Right ventricle myocardium inferior (tissue), 1 donor: ENCODE data around the gene AKR1C2. TPM values are rescaled to one million over a fixed set of nuclear protein-coding genes. Genes with fewer than 3 reads are reported as not detected.
"Not testable (repeated sequence)": the region's sequence is repeated elsewhere in the genome, so short reads cannot be mapped to it uniquely, and the experiment has no call there.

Experiments
- ATAC-seq: fragments of 200-7000 bp; cut with Tn5 transposase; one replicate; pipeline ENCODE4 v1.9.1; 2020; ENCODE audit warnings: mild to moderate bottlenecking, moderate library complexity
- DNase-seq: peaks from one replicate; pipeline ENCODE4 v3.0.0; 2021; ENCODE audit errors: missing footprints
- intact Hi-C: fragments of 100-400 bp; cut with DNase I; formaldehyde crosslinking; loops from one replicate; pipeline ENCODE4 v1.11.0; 2022
- total RNA-seq: library from RNA; stranded (reverse); fragmentation: NEBNext Ultra II Directional; extraction: Animal tissue kit (Norgen Biotek cat#: 25700); gene quantifications from one replicate; pipeline ENCODE4 v1.2.1, GENCODE V29; 2021
- donor health status: DM: no; HTN: yes; CAD: no; lungs with severe emphysema.

Gene AKR1C2
- total RNA-seq, 1 donor from 2014 or later, result 29.7 TPM

DNA sequence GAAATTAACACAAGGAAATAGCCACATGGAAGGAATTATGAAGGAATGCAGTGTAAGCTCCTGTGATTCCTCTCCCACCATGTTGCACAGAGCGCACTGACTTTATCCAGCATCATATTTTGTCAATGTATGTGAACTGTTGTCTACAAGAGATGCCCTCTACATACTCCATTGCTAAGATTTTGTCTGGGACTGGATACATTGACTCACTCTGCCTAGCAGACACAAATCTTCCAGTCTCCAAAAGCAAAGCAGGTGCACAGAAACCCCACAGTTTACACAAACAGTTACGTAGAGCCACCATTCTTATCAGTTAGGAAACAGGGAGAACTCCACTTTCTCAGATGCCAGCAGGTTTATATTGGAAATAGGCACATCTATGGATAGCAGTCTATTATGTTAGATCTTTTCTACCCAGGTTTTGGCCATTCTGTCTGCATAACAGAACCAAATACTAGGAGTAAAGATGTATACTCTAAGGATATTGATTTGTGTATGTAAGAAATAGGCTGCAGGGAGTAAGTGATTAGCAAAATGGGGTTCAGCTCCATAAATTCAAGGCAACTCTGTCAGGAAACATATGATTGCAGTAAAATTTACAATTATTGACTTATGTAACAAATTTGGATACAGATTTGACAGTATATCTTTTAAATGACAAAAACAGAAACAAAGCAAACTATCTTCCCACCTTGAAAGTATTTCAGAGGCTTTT lies 1.5 kb downstream of the AKR1C2 start:
- intact Hi-C loops, result no loop called here
- ATAC-seq (no peak), DNase-seq (no peak)

DNA sequence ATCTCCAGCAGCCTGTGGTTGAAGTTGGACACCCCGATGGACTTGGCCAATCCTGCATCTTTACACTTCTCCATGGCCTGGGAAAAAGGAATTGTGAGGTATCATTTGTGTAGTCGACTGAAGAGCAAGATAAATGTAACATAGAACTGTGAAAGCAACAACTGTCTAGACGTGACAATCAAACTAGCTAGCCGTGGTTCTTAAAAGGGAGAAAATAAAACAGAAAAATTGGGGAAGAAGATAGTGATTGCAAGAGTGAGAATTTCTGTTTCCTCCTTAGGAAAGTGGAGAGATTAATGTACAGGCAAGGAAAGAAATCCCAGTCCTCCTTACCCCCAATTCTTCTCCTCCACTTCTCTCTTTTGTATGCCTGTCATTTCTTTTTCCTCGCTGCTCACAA lies 5.0 kb downstream of the AKR1C2 start:
- ATAC-seq (no peak), DNase-seq (no peak)
- intact Hi-C loops, result no loop called here

DNA sequence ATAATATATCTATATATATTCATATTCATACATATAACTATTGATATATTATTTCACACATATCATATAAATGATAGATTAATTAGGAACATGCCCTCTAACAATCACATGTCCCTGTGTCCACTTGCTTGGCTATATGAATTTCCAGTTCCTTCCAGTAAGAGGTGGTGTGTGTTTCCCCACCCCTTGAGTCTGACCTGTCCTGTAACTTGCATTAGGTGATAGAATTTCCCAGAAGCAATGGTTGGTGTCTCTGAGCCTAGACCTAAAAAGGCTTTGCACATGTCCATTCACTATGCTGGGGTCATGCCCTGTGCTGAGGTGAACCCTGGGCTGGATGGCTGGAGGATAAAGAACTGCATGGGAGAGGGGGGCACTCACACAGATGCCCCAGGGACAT lies 9.4 kb downstream of the AKR1C2 start:
- DNase-seq, intact Hi-C loops, ATAC-seq: not testable (repeated sequence)

DNA sequence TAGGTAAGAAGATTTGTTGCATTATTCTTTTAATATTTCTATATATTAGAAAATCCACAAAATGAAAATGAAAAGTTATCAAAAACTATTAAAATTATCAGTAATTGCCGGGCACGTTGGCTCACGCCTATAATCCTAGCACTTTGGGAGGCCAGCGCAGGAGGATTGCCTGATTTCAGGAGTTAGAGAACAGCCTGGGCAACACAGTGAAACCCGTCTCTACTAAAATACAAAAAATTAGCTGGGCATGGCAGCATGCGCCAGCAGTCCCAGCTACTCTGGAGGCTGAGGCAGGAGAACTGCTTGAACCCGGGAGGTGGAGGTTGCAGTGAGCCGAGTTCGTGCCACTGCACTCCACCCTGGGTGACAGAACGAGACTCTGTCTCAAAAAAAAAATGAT lies 11.1 kb downstream of the AKR1C2 start:
- ATAC-seq, intact Hi-C loops: not testable (repeated sequence)

DNA sequence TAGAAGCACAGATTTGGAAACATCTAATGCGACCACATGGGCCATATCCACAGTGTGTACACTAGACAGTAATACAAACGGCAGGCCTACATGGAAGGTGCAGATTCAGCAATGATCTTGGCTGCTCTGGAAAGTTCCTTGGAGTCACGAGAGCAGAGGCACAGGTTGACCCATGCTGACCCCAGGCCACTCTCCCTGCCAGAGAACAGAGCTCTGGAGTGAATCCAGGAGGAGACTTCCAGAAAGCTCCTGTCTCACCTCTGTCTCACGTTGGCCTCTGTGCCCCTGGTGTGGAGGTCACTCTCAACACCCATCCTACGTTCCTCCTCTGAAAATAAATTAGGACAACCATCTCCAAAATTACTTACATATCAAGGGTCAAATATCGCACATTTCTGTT lies 12.2 kb downstream of the AKR1C2 start:
- ATAC-seq, DNase-seq, intact Hi-C loops: not testable (repeated sequence)

More for the DNA sequence above, 11.1 kb downstream of the AKR1C2 start:
- not testable (repeated sequence) for DNase-seq

DNA sequence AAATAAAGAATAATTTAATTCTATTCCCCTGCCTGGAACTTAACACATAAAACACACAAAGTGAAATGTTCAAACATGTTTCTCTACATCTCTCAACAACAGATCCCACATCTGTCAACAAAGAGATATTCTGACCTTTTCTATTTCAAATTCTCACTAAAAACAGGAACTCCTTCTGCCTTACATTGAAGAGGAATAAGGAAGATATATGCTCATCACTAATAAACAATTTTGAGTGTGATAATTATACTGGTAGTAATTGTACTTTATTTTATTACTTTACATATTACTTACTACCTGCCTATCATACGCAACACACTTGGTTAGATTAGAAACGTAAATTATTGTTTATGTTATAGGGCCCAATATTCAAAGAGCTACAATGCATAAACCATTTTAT lies 13.4 kb downstream of the AKR1C2 start:
- intact Hi-C loops, result no loop called here
- ATAC-seq, result no peak
- no peak for DNase-seq

DNA sequence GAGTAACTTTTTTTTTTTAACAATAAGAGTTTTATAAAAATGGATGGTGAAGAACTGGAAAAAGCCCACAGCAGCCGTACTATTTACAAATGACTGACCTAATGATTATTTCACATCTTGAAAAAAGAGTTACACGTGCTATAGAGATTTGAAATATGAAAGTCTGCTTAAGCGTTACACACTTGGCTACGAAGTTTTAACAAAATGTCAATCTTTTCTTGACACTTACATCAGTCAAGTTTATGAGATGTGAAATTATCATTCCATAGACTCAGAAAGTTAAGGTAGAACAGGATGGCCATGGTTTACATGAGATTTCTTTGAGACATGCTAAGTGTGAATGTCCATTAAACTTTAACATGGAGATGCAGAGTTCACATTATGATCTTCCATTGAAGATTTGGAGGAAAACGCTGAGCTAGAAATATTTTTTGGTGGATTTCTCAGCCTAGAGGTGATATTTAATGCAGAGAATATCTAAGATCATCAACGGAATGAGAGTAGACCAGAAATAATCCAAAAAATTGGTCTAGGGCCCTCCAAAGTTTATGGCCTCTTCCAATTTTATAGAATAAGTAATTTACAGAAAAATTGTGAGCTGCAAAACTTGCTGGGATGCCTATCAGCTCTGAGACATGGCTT lies 15.5 kb downstream of the AKR1C2 start:
- intact Hi-C loops, DNase-seq, ATAC-seq: not testable (repeated sequence)

DNA sequence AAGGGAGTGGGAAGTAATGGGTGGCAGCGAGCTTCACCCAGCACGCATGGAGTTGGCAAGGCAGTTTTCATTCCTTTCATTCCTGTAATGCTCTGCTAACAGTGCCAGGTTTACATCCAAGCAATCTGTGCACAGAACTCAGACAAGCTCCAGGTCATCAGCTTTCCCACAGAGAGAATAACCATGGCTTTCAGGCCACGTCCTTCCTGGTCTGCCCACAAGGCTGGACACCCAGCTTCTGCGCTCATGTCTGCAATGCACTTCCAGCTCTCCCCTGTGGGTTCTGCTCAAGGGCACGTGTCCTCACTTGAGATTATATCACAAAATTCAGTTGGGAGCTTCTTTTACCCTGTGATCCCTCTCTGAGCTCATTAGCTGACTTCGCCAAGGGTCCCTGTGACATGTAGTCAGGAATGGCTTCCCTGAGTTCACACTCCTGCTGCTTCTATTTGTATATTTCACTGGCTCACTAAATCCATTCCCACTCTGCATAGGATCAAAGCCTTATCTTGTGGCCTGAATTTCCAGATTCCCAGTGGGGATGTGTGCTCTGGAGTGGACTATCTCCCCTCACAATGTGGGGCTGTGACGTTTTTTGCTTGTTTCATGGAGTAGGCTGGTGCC lies 18.6 kb downstream of the AKR1C2 start:
- intact Hi-C loops, result no loop called here
- ATAC-seq, result peak; percentile 66
- DNase-seq, result no peak

DNA sequence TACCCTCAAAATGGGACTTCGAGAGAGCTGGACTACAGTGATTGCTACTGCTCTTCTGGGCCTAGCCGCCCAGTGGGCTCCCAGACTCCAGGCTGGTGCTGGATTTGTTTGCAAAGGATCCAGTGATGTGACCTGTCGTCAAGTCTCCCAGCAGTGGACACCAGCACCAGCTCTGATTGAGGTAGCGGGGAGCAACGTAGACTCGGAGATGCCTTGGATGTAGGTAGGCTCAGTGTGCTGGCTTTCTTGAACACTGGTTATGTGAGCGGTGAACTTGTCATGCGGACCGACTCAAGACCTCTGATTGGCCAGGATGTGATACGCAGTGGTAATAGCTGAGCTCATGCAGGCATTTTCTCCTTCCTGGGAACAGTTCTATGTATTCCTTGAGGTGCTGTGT lies 19.4 kb downstream of the AKR1C2 start:
- no peak for ATAC-seq
- DNase-seq, result no peak
- intact Hi-C loops, result no loop called here

DNA sequence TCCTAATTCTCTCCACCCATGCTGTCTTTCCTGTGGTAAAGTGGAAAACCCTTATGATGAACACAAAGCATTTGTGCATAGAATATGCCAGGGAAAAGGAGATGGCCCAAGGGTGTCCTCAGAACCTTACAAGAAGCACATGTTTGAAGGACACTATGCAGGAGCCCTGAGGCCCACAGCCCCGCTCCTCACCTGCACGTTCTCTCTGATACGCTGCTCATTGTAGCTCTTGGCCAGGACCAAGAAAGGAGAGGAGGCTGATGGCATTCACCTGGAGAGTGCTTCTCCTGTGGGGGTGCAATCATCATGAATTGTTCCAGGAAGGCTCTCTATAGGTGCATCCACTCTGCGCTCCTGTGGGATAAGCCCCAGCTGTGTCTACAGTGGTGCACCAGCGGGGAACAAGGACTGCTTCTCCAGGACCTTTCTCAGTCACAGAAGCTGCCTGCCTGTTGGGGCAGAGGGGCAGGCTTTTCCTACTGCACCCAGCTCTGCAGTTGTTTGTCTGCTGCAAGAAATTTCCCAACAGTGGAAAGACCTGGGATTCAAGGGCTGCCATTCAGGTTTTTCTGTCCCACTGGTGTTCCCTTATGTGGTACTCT lies 19.9 kb downstream of the AKR1C2 start:
- DNase-seq (no peak), ATAC-seq (no peak)
- intact Hi-C loops, result loop anchor here (2.0 kb wide), 1 partner anchor 135 kb away; no protein-coding TSS in a partner anchor

DNA sequence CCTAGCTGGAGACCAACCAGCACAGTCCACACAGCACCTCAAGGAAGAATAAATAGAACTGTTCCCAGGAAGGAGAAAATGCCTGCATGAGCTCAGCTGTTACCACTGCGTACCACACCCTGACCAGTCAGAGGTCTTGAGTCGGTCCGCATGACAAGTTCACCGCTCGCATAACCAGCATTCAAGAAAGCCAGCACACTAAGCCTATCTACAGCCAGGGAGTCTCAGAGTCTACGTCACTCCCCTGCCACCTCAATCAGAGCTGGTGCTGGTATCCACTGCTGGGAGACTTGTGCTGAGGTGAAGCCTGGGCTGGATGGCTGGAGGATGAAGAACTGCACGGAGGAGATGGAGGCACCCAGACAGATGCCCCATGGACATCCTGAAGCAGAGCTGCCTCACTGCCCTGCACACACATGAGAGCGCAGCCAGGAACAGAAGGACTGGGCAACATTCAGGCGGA lies 20.9 kb downstream of the AKR1C2 start:
- DNase-seq, result peak; percentile 47

DNA sequence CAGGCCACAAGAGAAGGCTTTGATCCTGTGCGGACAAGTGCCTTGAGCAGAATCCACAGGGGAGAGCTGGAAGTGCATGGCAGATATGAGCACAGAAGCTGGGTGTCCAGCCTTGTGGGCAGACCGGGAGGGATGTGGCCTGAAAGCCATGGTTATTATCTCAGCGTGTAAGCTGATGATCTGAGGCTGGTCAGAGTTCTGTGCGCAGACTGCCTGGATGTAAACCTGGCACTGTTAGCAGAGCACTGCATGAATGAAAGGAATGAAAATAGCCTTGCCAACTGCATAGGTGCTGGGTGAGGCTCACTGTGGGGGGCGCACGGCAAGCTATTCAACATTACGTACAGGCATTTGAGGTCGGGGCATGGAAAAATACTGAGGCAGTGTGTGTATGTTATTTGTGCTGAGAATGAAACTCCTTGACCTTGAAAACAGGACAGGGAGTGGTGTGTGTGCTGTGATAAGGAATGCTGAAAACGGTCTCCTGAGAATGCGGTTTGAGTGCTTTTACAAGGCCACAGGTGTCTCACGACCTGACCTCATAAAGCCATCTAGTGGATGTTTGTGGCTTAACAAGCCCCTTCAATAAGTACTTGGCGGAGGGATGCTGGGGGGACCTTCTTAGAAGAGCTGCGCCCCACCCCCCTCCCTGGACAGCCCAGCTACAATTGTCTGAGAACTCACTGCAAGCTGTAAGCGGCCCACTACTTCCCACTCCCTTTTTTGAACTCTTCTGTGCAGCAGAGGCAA lies 21.8 kb downstream of the AKR1C2 start:
- ATAC-seq (peak; percentile 47), DNase-seq (peak; percentile 62)
- intact Hi-C loops, result loop anchor here (2.0 kb wide), 1 partner anchor 133 kb away; no protein-coding TSS in a partner anchor

More for the DNA sequence above, 20.9 kb downstream of the AKR1C2 start:
- peak; percentile 20 for ATAC-seq
- intact Hi-C loops, result loop anchor here (2.0 kb wide), 1 partner anchor 134 kb away; no protein-coding TSS in a partner anchor

DNA sequence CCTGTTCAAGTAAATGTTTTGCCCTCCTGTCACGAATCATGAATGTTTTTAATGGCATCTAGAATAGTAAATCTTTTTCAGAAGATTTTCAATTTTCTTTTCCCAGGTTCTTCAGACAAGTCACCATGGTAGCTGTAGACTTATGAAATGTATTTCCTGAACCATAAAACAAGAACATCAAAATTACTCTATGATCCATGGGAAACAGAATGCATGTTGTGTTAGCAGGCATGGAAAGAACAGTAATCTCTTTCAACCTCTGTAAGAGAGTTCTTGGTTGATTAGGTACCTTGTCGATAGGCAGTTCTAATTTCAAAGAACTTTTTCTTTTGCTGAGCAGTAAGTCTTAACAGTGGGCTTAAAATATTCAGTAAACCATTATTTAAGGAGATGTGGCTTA lies 22.9 kb downstream of the AKR1C2 start:
- no peak for ATAC-seq
- DNase-seq, result no peak
- intact Hi-C loops, result no loop called here

DNA sequence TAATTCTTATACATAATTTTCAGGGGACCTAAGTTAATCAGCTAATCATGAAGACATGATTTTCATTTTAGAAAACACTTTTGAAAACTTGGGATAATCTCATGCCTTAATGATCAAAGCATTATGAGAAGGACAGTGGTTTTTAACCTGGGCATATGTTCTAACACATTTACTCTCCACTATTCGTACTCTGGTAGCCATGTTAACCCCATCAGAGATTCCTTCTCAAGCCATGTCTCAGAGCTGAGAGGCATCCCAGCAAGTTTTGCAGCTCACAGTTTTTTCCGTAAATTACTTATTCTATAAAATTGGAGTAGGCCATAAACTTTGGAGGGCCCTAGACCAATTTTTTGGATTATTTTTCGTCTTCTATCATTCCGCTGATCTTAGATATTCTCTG lies 24.8 kb downstream of the AKR1C2 start:
- intact Hi-C loops, result no loop called here
- DNase-seq, result no peak

DNA sequence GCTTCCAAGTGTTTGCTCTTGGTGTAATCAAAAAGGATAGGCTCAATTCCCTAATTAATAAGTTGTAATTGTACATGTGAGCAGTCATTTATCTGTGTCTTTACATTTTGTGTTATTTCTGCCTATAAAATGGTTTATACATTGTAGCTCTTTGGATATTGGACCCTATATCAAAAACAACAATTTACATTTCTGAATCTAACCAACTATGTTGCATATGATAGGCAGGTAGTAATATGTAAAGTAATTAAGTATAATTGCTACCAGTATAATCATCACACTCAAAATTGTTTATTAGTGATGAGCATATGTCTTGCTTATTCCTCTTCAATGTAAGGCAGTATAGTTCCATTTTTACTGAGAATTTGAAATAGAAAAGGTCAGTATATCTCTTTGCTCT lies 26.6 kb downstream of the AKR1C2 start:
- ATAC-seq, result no peak
- intact Hi-C loops, result no loop called here

More for the DNA sequence above, 24.8 kb downstream of the AKR1C2 start:
- no peak for ATAC-seq

DNA sequence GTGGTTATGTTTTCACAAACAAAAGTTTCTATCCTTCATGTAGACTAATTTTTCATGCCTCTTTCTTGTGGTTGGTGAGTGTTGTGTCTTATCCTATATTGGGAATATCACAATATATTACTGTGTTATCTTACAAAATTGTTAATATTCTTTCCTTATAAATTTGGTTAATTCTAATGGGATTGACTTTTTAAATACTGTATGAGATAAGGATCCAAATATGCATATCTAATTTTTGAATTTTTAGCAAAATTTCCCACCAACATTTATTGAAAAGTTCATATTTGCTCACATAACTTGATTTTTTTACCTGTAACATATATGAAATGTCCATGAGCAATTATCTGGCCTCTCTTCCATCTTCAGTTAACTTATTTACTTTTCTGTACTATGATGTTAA lies 29.3 kb downstream of the AKR1C2 start:
- DNase-seq, intact Hi-C loops, ATAC-seq: not testable (repeated sequence)

More for the DNA sequence above, 26.6 kb downstream of the AKR1C2 start:
- DNase-seq, result no peak

DNA sequence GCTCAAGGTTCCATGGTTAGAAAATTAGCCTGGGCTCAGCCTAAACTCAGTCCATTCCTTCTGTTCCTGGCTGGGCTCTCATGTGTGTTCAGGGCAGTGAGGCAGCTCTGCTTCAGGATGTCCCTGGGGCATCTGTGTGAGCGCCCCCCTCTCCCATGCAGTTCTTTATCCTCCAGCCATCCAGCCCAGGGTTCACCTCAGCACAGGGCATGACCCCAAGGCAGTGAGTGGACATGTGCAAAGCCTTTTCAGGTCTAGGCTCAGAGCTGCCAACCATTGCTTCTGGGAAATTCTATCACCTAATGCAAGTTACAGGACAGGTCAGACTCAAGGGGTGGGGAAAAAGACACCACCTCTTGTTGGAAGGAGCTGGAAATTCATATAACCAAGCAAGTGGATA lies 30.4 kb downstream of the AKR1C2 start:
- intact Hi-C loops, DNase-seq, ATAC-seq: not testable (repeated sequence)

DNA sequence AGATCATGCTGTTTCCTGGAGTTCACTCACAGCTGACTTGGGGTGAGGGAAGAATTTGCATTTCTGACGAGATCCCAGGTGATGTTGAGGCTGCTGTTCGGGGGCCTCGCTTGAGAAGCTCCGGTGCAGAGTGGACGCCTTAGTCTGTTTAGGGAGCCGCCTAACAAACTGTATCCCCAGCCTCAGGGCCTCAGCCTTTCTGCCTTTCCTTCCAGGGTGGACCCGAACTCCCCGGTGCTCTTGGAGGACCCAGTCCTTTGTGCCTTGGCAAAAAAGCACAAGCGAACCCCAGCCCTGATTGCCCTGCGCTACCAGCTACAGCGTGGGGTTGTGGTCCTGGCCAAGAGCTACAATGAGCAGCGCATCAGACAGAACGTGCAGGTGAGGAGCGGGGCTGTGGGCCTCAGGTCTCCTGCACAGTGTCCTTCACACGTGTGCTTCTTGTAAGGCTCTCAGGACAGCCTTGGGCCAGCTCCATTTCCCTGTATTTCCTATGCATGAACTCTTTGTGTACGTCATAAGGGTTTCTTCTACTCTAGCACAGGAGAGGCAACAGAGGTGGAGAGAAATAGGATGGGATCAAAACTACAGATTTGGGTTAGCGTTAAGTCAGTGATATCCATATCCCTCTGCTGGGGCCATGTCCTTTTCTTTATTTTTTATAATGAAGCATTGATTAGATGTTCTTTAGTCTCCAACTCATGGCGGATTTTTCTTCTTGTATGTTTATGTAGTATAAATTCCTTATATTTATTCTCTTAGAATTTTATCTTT lies 31.1 kb downstream of the AKR1C2 start:
- ATAC-seq, intact Hi-C loops, DNase-seq: not testable (repeated sequence)
